Measurements from ENCODE around the gene PLAU. TPM values are rescaled to one million over a fixed set of nuclear protein-coding genes. Genes with fewer than 3 reads are reported as not detected.
"Not testable (repeated sequence)": the region's sequence is repeated elsewhere in the genome, so short reads cannot be mapped to it uniquely, and the experiment has no call there.

The PLAU gene
- total RNA-seq, 1 experiment from 2014 or later: 552 TPM

DNA sequence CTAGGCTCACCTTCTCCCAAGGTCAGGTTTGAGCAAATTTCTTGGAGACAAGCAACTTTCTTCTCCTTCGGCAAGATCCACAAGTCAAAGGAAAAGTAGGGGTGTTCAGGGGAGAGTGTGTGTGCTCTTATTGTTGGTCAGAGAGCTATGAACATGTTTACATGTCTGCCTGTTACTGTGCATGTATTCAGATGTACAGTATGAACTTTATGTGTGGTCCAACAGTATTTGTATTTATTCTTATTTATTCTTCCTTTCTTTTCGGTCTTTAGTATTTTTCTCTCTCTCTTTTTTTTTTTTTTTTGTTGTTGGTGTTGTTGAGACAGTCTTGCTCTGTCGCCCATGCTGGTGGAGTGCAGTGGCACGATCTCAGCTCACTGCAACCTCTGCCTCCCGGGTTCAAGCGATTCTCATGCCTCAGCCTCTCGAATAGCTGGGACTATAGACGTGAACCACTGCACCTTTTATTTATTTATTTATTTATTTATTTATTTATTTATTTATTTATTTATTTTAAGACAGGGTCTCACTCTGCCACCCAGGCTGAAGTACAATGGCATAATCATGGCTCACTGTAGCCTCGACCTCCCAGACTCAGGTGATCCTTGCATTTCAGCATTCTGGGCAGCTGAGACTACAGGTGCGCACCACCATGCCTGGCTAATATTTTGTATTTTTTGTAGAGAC, 38.2 kb downstream of the PLAU start:
- DNase-seq (ENCODE audit: low read depth): no peak

GRCh38 chr10:73950155-73950948, 39.4 kb downstream of the PLAU start:
- DNase-seq (ENCODE audit: low read depth): no peak

DNA sequence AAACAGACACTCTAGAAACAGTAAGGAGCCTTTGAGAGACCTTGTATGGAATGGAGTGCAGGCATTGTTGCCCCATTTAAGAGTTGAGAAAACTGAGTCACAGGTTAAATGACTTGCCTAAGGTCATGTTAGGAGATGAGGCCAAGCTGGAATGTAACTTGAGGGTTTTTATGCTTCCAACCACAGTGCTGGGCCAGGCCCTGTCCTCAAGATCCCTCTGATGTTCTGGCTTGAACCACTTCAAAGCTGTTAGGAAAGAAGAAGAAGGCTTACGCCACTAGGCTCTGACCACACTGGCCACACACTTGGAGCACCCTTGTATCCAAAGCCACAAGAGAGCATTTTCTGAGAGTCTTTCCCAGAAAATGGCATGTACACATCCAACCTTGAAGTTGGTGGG, 42.7 kb downstream of the PLAU start:
- peak; percentile 66 for DNase-seq (ENCODE audit: low read depth)

DNA sequence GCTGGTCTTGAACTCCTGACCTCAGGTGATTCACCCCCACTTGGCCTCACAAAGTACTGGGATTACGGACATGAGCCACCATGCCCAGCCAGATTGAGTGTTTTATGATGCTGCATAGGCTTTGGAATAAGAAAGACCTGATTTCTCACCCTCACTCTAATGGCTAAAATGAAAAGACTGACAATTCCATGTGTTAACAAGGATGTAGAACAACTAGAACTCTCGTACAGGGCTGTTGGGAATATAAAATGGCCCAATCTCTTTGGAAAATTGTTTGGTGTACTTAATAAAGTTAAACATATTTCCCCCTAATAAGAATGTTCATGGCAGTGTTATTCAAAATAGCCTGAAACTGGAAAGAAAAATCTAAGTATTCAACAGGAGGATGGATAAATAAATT, 43.8 kb downstream of the PLAU start:
- DNase-seq (ENCODE audit: low read depth): no peak

- no peak for DNase-seq (ENCODE audit: low read depth)
These were observed 44.8 kb downstream of the PLAU start for GRCh38 chr10:73955719-73956118.

DNA sequence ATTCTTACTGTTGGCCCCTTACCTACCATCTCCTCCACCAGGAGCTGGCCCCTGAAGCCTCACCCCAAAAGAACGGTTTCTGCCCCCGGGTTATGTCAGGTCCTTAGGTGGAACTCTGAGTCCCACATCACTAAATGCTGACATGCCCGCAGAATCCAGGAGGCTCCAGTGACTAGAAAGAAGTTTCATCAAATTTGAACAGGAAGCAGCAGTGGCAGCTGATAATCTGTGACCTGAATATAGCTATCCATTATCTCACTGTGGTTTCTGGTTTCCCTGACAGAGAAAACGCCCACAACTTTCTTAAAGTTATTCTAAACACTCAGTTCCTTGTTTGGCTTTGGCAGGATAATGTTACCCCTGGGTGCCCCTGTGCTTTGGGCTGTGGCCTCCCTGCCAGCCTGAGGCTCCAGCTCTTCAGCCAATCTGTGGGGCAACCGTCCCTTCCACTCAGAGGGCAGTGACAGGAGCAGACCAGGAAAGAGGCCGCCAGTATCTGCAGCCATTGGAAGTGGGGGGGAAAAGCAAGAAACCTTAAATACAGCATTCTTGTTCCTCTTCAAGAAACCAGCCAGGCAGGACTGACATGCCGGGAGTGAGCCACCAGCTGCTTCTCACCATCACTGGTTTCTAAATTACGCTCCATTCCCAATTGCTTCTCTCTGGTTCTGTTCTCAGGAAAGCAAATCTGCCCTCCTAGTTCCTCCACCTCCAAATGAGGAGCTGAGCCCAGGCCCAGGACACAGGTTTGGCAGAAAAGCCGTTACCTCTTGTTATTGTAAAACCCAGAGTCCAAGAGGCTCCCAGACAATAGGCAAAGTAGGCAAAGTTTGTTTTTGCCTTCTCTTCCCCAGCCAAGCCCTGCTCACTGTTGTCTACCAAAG, 45.8 kb downstream of the PLAU start:
- peak; percentile 74 for DNase-seq (ENCODE audit: low read depth)

- peak; percentile 29 for DNase-seq (ENCODE audit: low read depth)
These were observed 48.7 kb downstream of the PLAU start for GRCh38 chr10:73959484-73960243.

DNA sequence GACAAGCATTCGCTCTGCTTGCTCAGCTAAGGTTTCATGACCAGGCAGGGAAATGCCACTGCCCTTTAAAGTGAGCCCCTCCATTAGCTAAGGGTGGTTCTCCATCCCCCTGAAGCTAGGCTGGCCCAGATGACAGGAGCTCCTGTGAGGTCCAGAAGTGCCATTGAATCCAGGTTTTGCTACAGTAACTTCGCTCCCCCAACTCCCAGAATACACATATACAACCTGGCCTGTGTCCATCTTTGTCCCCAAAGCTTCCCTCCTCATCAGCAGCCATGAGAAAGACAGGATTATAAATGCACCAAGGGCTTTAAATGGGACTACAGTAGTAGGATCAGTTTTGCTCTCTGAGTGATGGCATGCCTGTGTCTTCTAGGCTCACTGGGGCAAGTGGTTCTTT, 51.5 kb downstream of the PLAU start:
- DNase-seq (ENCODE audit: low read depth): no peak

DNA sequence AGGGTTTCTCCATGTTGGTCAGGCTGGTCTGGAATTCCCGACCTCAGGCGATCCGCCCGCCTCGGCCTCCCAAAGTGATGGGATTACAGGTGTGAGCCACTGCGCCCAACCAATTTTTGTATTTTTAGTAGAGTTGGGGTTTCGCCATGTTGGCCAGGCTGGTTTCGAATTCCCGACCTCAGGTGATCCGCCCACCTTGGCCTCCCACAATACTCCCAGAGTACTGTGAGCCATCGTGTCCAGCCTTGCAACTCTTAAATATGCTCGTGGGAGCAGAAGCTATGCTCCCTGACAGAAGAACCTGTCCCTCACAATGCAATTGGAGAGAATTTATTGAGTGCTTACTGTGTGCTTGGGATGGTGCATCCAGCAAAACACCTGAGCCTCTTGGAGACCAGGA, 52.6 kb downstream of the PLAU start:
- DNase-seq (ENCODE audit: low read depth): not testable (repeated sequence)

DNA sequence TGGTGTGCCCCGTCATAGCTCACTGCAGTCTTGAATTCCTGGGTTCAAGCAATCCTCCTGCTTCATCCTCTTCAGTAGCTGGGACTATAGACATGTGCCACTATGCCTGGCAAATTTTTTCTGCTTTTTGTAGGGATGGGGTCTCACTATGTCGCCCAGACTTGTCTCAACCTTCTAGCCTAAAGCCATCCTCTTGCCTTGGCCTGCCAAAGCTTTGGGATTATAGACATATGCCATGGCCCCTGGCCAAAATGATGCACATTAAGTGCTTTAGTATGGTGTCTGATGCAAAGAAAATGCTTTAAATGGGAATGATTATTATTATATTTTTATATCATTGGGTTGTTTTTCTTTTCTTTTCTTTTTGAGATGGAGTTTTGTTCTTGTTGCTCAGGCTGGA, 53.8 kb downstream of the PLAU start:
- DNase-seq (ENCODE audit: low read depth): no peak

DNA sequence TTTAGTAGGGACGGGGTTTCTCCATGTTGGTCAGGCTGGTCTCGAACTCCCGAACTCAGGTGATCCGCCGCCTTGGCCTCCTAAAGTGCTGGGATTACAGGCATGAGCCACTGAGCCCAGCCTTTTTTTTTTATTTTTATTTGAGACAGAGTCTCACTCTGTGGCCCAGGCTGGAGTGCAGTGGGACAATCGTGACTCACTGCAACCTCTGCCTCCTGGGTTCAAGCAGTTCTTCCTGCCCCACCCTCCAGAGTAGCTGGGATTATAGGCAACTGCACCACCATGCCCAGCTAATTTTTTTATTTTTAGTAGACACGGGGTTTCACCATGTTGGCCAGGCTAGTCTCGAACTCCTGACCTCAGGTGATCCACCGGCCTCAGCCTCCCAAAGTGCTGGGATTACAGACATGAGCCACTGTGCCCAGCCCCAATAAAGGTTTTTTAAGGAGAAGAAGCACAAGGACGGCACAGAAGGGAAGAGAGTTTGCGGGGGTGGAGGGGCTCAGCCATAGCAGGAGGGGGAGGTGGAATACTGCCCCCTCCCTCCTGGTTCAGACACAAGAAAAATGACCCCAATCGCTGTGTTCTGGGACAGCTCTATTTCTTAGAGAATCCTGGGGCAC, 54.4 kb downstream of the PLAU start:
- DNase-seq (ENCODE audit: low read depth): peak; percentile 92

DNA sequence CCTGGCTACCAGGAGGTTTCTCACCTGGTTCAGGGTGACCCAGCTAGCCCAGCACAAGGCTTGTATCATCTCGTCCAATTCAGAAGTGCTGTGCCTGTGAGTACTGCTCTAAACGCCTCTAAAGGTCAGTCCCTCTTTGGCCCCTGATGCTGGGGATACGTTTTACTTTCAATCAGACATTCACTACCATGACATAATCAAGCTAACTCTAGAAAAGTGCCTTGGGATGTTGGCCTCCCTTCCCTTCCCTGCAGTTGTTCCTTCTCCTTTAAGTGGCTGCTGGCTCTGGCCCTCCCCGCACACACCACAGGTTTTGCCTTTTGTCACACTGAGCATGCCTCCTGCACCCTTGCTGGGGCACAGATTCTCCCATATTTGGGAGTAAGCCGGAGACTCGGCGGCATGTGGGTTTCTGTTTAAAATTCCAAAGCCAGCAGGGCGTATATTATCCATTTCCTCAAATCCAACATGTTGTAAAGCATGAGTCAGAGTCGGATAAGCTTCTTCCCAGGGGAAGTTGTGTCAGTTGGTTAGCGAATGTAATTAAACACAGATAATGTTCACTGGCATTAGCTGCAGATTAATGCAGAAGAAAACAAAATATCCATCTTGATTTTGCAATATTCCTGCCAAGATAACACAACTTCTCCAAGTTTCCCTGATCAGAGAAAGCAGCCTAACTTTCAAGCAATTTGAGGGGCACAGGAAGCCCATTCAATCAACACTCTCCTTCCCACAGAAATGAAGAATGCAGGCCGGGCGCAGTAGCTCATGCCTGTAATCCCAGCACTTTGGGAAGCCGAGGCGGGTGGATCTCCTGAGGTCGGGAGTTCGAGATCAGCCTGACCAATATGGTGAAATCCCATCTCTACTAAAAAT, 55.2 kb downstream of the PLAU start:
- DNase-seq (ENCODE audit: low read depth): peak; percentile 100

- DNase-seq (ENCODE audit: low read depth): peak; percentile 25
These were observed 56.1 kb downstream of the PLAU start for GRCh38 chr10:73967022-73967429.

Other genes starting within 250 kb of the PLAU start
- 1.6 and 1.9 TPM in 2 replicates for gene AGAP5, start 213.0 kb upstream of the PLAU start, total RNA-seq (2014; rRNA removed; shearing (Covaris generic))
- gene SEC24C, start 166.8 kb upstream of the PLAU start, total RNA-seq (2014; rRNA removed; shearing (Covaris generic)): 100 and 116 TPM in 2 replicates
- gene CHCHD1, start 129.1 kb upstream of the PLAU start, total RNA-seq (2014; rRNA removed; shearing (Covaris generic)): 89.6 and 110 TPM in 2 replicates
- gene ZSWIM8, start 125.5 kb upstream of the PLAU start, total RNA-seq (2014; rRNA removed; shearing (Covaris generic)): 51.0 and 51.9 TPM in 2 replicates
- 23.1 and 28.7 TPM in 2 replicates for gene NDST2, start 99.5 kb upstream of the PLAU start, total RNA-seq (2014; rRNA removed; shearing (Covaris generic))
- gene CAMK2G, start 36.6 kb upstream of the PLAU start, total RNA-seq (2014; rRNA removed; shearing (Covaris generic)): 27.5 and 32.4 TPM in 2 replicates
- gene VCL, start 87.0 kb downstream of the PLAU start, total RNA-seq (2014; rRNA removed; shearing (Covaris generic)): 125 and 138 TPM in 2 replicates
- gene AP3M1, start 239.7 kb downstream of the PLAU start, total RNA-seq (2014; rRNA removed; shearing (Covaris generic)): 26.6 and 34.3 TPM in 2 replicates
- gene ADK, start 240.1 kb downstream of the PLAU start, total RNA-seq (2014; rRNA removed; shearing (Covaris generic)): 59.2 and 65.2 TPM in 2 replicates